Activated CD8-positive, alpha-beta memory T cell treated with anti-CD3 and anti-CD28 coated beads, Interleukin-2, amount 50 U/mL, for 24 hours (primary cell): Measurements from ENCODE around the gene MAP3K1.
"Not testable (repeated sequence)": the region's sequence is repeated elsewhere in the genome, so short reads cannot be mapped to it uniquely, and the experiment has no call there.

Experiments used
- DNase-seq: peaks from one replicate; pipeline ENCODE4 v3.0.0-alpha.2; 2020; ENCODE audit errors: extremely low read depth

Gene MAP3K1

DNA sequence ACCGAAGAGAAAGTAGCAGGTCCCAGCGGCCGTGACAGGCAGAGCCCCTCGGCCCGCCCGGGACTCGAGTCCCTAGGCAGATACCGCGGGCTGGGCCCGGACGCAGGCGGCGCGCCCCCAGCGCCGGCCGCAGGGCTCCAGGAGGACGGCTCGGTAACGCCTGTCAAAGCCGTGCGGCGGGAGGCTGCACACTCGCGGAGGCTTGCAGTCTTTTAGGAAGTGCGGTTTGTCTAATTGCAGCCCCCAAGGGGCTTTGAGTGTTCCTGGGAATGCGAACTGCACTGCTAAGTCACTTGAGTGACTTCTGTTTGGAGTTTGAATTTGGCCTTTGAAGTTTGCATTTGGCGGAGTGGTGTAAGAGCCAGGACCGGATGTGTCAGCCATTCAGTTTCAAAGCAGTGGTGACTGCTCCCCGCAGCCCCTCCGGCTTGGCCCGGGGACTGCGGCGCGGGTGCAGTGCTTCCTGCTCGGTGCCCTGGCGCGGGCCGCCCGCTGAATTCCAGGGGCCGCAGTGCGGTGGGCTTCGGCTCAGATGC lies 1.3 kb downstream of the MAP3K1 start:
- no peak for DNase-seq

DNA sequence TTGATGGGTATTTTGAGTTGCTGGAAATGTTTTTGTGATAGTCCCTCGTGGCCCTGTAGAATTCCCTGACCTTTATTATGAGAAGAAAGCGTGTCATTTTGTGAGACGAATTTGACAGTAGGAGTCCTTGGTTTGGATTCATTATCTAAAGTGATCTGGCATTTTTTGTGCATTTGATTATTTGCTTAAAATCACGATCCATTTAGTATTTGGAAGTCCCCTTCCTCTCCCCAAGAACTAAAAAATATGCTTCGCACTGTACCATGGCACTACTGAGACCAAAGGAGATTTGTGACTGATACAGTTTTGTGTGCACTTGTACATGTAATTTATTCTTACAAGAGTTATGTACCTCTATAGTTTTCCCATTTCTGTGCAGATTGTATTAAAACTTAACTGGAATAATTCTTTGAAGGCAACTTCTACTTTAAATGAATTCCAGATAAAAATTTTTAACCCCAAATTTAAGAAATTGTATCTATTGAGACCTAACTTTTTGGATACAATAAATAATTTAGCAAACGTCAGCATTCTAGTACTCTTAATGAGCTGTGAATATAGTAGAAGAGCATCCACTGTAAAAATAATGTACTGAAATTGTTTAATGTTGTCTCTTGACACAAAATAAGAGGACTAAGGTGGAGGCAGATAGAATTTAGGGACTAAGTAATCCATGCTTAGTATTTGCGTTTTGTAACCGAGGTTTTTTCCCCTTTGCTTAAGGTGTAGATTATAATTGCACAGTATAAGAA lies 2.1 kb downstream of the MAP3K1 start:
- no peak for DNase-seq

DNA sequence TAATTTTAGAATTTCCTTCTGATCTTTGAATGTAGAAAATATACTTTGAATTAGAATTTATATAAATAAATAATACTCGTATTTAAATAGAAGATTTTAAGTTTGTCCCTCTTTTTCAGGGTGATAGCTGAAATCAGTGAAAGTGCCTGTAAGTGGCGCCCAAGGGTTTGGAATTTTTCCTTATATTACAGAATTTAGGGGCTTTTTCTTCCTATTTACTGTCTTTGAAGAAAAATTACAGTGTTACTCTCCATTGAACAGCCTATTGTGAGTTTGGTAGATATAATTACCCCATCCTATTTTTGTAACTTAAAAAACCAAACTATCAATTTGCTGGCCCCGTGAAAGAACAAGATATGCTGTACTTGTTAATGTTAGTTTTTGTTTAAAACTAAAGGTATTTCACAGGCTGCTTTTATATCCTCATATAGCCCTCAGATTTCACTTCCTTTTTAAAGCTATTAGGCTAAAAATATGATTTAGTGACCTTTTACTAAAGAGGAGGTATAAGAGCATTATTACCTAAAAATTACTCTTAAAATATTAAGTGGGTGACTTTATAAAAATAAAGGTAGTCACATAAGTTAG lies 3.2 kb downstream of the MAP3K1 start:
- DNase-seq = no peak

DNA sequence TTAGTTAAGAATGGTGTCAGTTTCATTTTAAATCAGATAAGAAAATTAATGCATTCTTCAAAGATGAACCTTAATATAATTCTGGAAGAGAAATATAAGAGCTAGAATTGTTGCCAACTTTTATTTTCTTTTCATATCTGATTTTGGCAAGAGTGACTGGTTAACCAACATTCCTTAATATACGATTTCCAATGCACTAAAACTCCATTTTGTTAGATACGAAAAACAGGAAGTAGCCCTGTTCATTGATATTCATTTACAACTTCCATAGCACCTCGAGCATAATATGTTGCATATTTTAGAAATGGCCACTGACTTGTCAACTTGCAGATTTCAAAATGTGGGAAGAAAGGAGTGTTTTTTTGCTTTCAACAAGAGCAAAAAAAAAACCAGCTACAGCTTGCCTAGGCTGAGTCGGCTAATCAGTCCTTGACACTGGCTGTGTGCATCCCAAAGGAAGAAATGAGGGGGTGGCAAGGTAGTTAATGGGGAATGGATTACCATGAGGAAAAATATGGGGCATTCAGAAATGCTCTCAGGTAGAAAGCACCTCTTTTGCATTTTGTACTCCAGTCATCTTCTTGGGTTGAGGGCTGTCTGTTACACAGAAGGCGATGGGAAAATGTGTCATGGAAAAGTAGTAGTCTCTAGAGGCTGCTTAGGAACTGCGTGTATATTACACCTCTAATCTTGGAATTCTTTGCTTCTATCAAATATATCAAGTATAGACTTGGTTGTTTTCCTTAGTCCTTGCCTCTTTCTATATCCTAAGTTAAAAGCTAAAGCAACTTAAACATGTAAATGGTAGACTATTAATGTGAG lies 3.9 kb downstream of the MAP3K1 start:
- no peak for DNase-seq

DNA sequence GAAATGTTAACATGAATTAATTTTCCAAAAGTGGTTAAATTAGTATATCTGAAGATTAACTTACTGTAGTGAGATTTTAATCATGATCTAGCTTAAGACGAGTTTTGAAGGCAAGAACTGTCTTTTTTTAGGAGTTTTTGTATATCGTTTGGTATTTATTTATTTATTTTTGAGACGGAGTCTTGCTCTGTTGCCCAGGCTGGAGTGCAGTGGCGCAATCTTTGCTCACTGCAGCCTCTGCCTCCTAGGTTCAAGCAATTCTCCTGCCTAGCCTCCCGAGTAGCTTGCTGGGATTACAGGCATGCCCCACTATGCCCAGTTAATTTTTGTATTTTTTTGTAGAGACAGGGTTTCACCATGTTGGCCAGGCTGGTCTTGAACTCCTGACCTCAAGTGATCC lies 6.5 kb downstream of the MAP3K1 start:
- not testable (repeated sequence) for DNase-seq

DNA sequence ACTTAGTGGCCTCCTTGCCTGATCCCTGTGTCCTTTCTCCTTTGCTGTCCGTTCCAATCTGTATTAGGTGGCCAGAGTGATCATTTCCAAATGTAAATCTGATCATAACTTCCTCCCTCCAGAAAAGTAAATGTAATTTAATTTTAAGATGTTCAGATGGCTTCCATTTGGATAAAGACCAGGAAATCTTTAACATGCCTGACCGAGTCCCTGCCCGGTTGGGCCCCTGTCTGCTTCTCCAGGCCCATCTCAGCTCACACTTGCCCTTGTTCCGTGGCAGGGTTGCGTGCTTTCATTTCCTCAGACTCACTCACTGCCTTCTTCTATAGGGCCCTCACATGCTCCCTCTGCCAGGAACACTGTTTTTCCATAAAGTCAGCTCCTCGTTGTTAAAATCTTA lies 7.6 kb downstream of the MAP3K1 start:
- DNase-seq = no peak

DNA sequence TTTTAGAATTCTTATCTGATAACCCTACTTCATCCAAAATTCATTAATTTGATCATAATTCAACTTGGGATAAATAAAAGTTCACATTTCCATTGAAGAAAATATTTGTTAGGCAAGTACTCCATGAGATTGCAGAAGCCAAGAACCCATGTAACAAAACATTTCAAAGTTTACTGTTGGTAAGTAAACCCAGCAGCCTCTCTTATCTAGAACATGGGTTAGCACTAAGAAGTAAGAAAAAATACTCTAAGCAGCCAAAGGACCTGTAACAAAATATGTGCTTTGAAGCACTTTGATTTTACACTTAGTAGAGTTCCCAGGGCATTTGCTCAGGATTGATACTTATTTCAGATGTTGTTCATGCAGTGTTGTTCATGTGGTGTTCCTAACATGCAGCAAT lies 8.7 kb downstream of the MAP3K1 start:
- DNase-seq = no peak

DNA sequence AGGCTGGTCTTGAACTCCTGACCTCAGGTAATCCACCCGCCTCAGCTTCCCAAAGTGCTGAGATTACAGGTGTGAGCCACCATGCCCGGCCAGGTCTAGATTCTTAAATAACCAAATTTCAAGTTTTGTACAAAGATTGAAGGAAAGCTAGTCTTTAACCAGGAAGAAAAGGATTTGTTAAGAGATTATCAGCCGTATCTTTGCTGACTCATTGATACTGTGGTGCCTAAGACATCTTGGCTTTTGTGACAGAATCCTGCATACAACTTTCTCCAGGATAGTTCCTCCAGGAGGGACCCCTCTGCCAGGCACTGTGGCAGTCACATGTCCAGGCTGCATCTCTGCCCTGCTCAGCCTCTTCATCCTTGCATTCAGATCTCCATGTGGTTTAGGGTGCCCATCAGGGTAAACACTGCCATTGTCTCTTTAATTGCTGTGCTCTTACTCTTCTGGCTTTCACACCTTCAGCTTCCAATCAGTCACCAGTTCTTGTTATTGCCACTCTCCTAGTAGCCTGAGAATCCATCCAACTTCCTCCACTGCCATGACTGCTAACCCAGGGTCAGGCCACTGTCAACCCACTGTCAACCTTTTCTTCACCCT lies 10.0 kb downstream of the MAP3K1 start:
- no peak for DNase-seq

DNA sequence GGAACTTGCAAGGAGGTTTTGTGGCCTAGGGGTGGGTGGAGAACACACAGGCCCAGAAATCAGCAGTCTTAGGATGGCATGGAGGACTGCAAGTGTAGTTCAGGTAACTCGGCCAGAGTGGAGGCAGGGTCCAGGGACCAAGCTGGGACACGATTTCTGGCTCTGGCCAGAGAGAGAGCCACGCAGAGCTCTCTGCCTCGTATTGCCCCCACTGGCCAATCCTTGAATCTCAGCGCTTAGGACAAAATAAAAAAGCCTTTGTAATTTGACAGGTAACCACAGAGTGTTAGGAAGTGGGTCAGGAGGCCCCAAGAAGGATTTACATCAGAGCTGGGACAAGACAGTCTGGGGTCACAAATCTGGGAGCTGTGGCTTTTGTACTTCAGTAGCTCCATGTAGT lies 11.7 kb downstream of the MAP3K1 start:
- DNase-seq = no peak

DNA sequence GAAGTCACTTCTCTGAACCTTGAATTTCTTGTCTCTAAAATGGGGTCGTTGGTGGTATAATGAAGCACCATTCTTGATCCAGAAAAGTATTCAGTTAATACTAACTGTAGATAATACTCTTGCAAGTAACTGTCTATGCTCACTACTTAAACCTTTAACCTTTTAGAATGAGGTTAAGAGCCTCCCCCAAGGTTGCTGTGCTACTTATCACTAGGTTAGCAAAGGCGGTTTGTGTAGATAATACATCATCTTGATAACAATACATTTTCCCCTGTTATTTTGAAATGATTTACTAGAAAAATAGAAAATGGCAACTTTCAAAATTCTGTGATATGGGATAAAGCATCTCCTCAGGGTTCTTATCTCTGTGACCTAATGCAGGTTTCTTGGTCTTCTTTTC lies 12.6 kb downstream of the MAP3K1 start:
- no peak for DNase-seq

DNA sequence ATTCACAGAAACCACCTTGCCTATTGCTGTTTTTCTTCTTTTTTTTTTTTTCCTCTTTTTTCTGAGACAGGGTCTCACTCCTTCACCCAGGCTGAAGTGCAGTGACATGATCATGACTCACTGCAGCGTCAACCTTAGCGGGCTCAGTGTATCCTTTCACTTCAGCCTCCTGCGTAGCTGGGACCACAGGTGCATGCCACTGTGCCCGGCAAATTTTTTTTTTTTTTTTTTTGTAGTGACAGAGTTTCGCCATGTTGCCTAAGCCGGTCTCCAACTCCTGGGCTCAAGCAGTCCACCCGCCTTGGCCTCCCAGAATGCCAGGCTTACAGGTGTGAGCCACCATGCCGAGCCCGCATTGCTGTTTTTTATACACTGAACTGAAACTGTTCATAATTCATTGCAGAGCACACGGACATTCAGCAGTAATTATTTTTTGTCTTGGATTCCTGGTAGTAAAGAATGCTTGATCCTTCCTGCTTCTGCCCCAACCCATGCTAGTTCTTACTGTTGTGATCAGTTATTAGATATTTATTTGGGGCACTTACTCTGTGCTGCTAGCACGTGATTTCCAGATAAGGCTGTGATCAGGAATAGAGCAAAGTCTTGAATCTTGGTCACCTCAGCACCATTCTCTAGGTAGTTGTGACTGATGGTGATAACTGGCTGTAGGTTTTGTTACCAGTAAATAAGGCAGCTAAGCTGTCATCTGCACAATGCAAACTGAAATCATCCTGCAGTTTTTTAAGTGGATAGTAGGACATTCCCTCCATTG lies 14.0 kb downstream of the MAP3K1 start:
- no peak for DNase-seq

DNA sequence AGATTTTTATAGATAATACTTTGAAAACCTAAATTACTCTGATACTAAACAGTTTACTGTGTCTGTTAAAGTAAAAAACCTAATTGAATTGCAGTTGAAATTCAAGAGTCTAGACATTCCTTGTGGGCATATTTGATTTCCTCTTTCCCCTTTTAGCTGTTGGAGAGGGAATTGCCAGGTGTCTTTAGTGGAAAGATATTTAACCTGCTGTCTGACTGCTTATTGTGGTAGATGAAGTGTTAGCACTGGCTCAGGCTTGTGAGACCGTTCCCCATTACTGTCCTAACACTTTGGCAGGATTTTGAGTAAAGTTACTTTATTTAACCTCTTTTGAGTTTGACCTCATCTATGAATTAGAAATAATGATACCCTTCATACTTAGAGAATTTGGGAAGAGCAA lies 16.4 kb downstream of the MAP3K1 start:
- no peak for DNase-seq

DNA sequence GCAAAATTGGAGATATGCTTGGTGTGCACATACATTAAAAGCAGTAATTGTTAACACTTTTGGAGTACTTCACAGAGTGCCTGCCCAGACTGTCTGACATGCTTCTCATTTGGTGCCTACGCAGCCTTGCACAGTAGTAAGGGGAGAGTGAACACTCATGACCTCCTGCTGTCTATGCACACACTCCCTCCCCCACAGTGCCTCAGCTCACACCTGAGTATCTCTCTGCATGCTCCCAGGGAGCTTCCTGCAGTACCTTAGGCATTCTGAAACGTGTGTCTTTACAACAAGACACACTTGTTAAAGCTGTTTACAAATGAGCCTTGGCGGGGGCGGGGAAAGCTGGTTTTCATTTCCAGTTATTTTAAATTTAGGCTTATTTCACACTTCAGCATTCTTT lies 18.0 kb downstream of the MAP3K1 start:
- no peak for DNase-seq

DNA sequence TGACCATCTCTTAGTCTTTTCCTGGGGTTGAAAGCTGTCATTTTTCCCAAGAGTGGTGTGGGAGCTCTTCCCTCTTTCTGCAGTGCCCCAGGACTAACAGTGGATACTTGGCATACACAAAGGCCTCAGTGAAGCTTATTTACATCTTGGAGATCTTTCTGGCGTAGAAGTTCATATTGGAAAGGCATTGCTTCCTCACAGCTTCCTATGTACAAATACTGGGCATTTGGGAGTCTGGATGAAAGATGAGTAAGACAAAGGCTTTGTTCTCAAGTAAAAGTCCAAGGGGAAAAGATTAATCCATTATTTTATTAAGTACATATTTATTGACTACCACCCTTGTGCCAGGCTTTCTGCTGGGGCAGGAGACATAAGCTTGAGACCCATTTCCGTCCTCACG lies 22.0 kb downstream of the MAP3K1 start:
- no peak for DNase-seq

DNA sequence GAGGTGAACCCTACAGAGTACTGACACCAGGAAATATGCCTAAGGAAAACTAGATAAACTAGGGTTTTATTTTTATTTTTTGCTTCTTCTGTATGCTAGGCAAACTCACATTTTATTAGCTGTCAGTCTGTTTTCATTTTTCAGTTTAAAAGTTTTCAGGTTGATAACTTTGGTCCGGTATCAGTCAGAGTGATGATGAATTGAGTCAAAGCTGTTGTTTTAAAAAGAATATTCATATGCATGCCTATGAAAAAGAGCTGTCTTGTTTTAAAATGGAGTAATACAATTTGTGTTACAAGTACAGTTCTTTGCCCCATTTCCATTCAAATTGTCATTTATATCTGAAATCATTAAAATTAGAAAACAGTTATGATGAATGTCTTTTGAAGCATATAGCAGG lies 22.6 kb downstream of the MAP3K1 start:
- no peak for DNase-seq

DNA sequence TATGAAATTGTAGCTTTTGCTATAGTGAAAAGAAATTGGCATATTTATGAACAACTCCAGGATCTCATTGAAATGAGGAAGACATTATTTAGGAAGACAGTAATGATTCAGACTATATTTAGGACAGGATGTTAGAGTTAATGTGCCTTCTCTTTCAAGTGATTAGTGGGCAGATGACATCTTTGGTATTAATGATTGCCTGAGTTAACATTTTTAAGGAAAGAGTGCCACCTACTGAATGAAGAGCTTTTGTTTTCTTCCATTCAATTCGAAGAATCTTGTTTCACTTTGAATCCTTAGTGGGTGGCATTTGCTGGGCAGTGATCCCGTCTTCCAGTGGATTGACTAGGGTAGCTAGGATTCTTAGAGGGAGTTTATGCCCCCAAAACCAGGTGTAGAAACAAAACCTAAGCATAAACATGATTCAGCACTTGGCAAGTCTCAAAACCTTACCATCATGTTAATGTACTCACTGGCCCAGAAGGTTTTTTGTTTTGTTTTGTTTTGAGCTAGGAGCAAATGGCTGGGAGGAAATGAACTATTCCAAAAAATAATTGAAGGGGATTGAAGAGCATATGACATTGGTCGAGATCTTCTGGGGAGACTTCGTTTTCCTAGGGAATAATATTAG lies 23.2 kb downstream of the MAP3K1 start:
- DNase-seq = no peak

DNA sequence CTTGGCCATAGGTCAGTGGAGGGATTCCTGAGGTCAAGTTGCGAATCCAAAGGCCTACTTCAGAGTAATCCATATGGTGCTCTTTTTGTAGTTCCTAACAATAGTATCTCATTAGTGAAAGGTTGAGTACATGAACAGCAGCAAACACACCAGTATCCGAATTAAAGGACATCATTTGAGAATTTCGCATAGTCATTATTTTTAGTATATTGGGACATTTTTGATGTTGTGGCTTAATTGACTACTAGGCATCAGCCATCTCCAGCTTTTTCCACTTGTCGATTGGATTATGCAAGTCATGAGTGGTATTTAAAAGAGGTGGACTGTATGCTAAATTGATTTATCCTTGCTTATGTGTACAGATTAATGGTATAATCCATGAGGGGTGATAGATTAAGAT lies 23.7 kb downstream of the MAP3K1 start:
- DNase-seq = no peak

DNA sequence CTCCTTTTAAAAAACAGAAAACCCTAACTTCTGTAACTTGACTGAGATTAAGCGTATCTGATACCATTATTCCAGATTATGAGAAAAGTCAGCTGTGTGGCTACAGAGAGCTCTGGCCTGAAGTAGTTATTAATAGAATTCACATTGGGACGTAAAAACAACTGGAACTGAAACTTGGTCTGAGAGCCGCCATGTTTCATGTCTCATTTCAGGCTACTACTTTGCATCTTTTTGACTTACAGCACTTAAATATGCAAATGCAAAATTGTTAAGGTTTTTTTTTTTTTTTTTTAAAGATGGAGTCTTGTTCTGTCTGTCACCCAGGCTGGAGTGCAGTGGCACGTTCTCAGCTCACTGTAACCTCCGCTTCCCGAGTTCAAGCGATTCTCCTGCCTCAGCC lies 25.2 kb downstream of the MAP3K1 start:
- no peak for DNase-seq

DNA sequence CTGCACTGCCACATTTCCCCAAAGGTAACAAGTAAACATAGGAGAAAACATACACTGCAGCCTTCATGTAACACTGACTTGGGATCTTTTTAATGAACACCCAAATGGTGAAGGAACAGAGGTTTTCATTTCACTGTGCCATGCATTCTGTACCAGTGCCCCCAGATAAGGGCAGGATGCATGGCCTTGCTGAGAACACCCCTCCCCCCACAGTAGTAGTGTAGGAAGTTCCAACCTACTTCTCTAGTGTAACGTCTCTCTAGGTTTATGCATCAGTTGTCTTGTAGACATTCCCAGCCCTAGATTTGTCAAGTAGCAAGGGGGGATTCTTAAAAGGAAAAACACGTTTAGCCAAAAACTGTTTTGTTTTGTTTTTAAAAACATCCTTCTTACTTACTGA lies 29.9 kb downstream of the MAP3K1 start:
- DNase-seq = no peak

DNA sequence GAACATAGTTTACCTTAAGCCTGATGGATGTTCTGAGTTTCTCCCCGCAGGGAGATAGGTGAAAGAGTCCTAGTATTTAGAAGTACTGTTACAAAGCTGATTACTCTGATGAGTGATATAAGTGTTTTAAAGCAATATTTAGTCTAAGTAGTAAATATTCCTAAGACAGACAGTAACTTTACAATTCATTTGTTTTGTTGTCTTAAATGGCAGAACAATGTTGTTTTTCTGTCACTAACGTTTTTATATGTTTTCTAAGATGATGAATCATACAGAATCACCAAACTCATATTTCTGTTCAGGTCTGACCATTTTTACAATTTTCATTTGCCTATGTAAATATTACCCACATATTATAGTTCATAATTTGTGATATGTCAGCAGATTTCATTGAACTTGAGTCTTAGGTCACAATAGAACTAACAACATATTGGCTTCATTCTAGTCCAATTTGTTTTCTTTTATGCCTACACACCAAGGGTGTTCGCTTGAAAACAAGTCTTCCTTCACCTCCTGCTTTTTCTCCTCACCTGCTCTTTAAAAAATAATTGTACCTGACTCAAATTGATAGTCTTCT lies 30.6 kb downstream of the MAP3K1 start:
- DNase-seq = no peak

DNA sequence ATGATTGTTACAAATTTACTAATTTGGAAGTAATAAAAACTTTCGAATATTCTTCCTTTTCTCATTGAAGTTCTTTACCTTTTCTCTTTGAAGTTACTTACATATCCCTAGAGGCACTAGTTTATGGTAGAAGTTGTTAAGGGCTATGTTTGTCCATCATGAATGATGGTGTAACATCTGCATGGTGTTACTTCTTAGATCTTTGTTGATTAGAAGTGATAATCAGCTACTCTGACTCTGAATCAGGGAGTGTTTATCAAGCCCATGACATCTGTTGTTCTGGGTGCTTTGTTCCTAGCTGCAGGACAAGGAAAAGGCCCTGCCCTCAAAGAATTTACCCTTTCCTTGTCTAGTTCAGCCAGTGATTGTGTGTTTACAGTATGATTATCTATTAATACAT lies 32.9 kb downstream of the MAP3K1 start:
- DNase-seq = no peak
